OCI-LY7 (cell line): ENCODE measurements around the gene MEAK7. TPM values are rescaled to one million over a fixed set of nuclear protein-coding genes. Genes with fewer than 3 reads are reported as not detected.

Experiments
- BruUV-seq: library from RNA; stranded (reverse); fragments of 400-500 nt; replicated peaks from 2 replicates; lab custom pipeline; 2021; lab: Mats Ljungman, UMichigan
- CTCF ChIA-PET: fragments of 300-600 bp; sonication (Branson Sonifier 250); formaldehyde crosslinking; loops from one replicate; lab custom pipeline; 2022; ENCODE audit warnings: antibody characterized with exemption; ENCODE audit not compliant: unreplicated experiment; lab: Charles Lee
- POLR2A ChIA-PET: fragments of 300-600 bp; sonication (Branson Sonifier 250); formaldehyde crosslinking; loops from one replicate; lab custom pipeline; 2022; ENCODE audit warnings: antibody characterized with exemption; lab: Charles Lee
- DNase-seq: peaks from one replicate; pipeline ENCODE4 v3.0.0-alpha.2; 2015; ENCODE audit warnings: low spot score
- H2AFZ ChIP-seq: fragments of 200-600 bp; sonication (generic), shearing (Covaris generic); 2 replicates; pipeline ENCODE4 v1.6.1; 2014; ENCODE audit warnings: mild to moderate bottlenecking, antibody characterized with exemption, low read length, moderate library complexity
- H3K27ac ChIP-seq: fragments of 200-600 bp; sonication (generic); 2 replicates; pipeline ENCODE4 v1.5.1; 2014; ENCODE audit warnings: mixed run types, low read depth, mild to moderate bottlenecking, moderate library complexity, low read length, inconsistent platforms; ENCODE audit not compliant: poor library complexity, severe bottlenecking
- H3K36me3 ChIP-seq: fragments of 200-600 bp; sonication (generic); 2 replicates; pipeline ENCODE4 v1.6.1; 2014; ENCODE audit warnings: mild to moderate bottlenecking, antibody characterized with exemption, low read length, moderate library complexity, mixed read lengths; ENCODE audit not compliant: insufficient read depth
- H3K4me1 ChIP-seq: fragments of 200-600 bp; sonication (generic); 2 replicates; pipeline ENCODE4 v1.5.1; 2014; ENCODE audit warnings: mild to moderate bottlenecking, low read length; ENCODE audit not compliant: insufficient read depth, poor library complexity, severe bottlenecking
- H3K4me2 ChIP-seq: fragments of 200-600 bp; sonication (generic); 2 replicates; pipeline ENCODE4 v1.6.1; 2014; ENCODE audit warnings: mild to moderate bottlenecking, low read length
- H3K4me3 ChIP-seq: fragments of 200-600 bp; sonication (generic); 2 replicates; pipeline ENCODE4 v1.5.1; 2014; ENCODE audit warnings: mild to moderate bottlenecking, low read depth, low read length; ENCODE audit not compliant: poor library complexity, severe bottlenecking
- H3K79me2 ChIP-seq: fragments of 200-600 bp; sonication (generic); 2 replicates; pipeline ENCODE4 v1.6.1; 2016; ENCODE audit warnings: low read depth, mild to moderate bottlenecking, low read length, moderate library complexity, mixed read lengths; ENCODE audit not compliant: insufficient read depth
- H3K9me2 ChIP-seq: fragments of 200-600 bp; sonication (generic); 2 replicates; pipeline ENCODE4 v1.6.1; 2016; ENCODE audit warnings: mild to moderate bottlenecking, low read length, mixed read lengths; ENCODE audit not compliant: insufficient read depth
- H3K9me3 ChIP-seq: fragments of 200-600 bp; sonication (generic); 2 replicates; pipeline ENCODE4 v1.6.1; 2014; ENCODE audit warnings: mild to moderate bottlenecking, mixed run types, low read length, mixed read lengths
- H4K20me1 ChIP-seq: fragments of 200-600 bp; sonication (generic); 2 replicates; pipeline ENCODE4 v1.6.1; 2014; ENCODE audit warnings: mild to moderate bottlenecking, antibody characterized with exemption, low read length, moderate library complexity, mixed read lengths; ENCODE audit not compliant: insufficient read depth
- CTCF ChIP-seq: fragments of 200-600 bp; sonication (generic); conservative IDR thresholded peaks from 2 replicates; pipeline ENCODE4 v1.5.1; 2014; ENCODE audit warnings: mild to moderate bottlenecking, antibody characterized with exemption, low read length, moderate library complexity, mixed read lengths
- EZH2phosphoT487 ChIP-seq: fragments of 200-600 bp; sonication (generic); IDR thresholded peaks from 2 replicates; pipeline ENCODE4 v1.6.1; 2018; ENCODE audit warnings: low read depth, borderline replicate concordance, mild to moderate bottlenecking, mixed run types, antibody characterized with exemption, low read length, moderate library complexity, mixed read lengths
- intact Hi-C: fragments of 100-400 bp; cut with micrococcal nuclease; formaldehyde crosslinking; loops from one replicate; pipeline ENCODE4 v1.10.0; 2022; ENCODE audit not compliant: unreplicated experiment
- total RNA-seq, 2 experiments: library from RNA; depleted of rRNA in 1 of 2; stranded (reverse); fragments of >200 nt in 1 of 2; shearing (Covaris generic) in 1 of 2; gene quantifications; 2 replicates each; pipeline ENCODE4 v1.2.3, GENCODE V29; 2014 to 2022

Gene MEAK7
- total RNA-seq, 2 experiments from 2014 or later: 12.0 to 20.5 TPM

DNA sequence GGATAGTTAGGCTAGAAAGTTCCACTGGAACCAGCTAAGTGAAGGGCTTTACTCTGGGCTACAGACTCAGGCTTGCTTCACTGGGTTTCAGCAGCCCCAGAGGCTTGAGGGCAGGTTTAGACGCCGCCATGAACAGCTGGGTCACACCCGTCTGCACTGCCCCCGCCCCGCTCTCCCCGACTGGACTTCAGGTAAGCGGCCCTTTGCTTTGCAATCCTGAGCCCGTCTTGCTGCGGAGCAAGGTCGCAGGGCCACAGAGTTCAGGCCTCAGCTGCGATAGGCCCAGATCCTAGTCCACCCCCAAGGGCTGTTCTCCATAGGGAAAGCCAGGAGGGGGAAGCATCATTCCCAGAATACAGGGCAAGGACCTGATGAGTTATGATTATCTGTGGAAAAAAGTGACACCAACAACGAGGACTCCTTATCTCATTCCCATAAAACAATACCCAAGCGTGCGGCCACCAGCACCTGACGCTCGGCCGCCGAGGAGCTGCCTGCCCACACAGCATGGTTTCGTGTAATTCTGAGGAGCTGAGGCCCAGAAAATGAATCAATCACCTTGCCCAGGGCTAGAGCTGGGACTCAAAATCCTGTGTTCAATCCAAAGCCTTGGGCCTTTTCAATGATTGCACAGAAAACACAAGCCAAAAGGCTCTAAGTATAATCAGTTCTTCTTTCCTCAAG, 20.4 kb downstream of the MEAK7 start:
- H3K36me3 ChIP-seq: no peaks in the 10 kb centered on the region
- POLR2A ChIA-PET: interaction anchor here (0.6 kb wide), 1 partner anchor 25 kb away, joined by 4 read pairs; no protein-coding TSS in a partner anchor
- TF ChIP-seq EZH2phosphoT487 (no peak), CTCF (no peak)

DNA sequence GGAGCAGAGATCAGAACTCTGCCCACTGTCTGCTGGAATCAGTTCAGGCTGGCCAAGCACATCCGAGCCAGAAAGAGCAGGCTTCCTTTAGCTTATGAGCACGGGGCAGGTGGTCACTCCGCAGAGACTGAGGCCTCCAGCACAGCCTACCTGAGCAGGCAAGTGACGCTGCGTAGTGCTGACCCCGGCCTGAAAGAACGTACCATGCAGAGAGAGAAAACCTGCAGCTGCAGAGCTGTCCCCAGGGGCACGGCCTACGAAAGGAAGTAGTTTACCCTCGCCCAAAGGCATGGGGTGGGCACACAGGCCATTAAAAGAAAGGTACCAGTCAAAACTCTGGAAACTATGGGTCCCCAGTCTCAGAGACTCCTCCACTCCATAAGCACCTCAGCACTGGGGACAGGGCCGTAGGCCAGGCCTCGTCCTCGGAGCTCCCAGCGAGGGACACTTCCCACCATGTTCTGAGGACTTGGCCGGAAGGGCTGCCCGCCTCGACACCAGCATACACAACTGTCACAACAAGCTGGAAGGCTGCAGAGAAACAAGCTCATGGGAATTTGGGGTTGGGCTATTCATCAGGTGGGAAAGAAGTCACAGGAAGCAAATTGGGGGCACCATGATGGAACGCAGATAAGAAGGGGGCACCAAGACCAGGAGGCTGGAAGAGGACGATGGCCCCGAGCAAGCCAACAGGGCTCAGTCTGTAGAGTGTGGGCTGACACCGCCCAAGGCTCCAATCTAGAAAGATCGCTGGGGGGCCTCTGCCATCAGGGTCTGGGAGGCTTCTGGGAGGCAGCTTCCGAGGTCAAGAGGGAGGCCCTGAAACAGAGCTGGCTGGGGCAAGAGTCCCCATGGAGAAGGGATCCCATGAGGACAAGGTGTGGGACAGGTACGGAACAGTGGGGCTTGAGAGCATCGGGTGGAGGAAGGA, 21.2 kb downstream of the MEAK7 start:
- CTCF ChIA-PET: no interaction called here

More for the DNA sequence above, 20.4 kb downstream of the MEAK7 start:
- CTCF ChIA-PET: no interaction called here
- Histone ChIP-seq H3K9me2 (no peaks in the 10 kb centered on the region), H3K9me3 (no peaks in the 10 kb centered on the region), H3K79me2 (no peaks in the 10 kb centered on the region), H3K27ac (no peak overlapping the region), H2AFZ (no peak overlapping the region), H3K4me2 (no peak overlapping the region), H4K20me1 (no peaks in the 10 kb centered on the region), H3K4me3 (no peak overlapping the region), H3K4me1 (no peaks in the 10 kb centered on the region)
- DNase-seq: no peak
- BruUV-seq: no TSS peak
- intact Hi-C loops: loop anchor here (1.0 kb wide), 1 partner anchor 207 kb away; no protein-coding TSS in a partner anchor

More for the DNA sequence above, 21.2 kb downstream of the MEAK7 start:
- Histone ChIP-seq H3K4me2 (no peak overlapping the region), H3K36me3 (no peaks in the 10 kb centered on the region), H3K4me3 (no peak overlapping the region), H3K9me3 (no peaks in the 10 kb centered on the region), H3K4me1 (no peaks in the 10 kb centered on the region), H4K20me1 (no peaks in the 10 kb centered on the region), H3K79me2 (no peaks in the 10 kb centered on the region), H2AFZ (no peak overlapping the region), H3K9me2 (no peaks in the 10 kb centered on the region), H3K27ac (no peak overlapping the region)
- TF ChIP-seq CTCF: no peak
- no peak for TF ChIP-seq EZH2phosphoT487
- intact Hi-C loops: no loop called here
- no peak for DNase-seq
- no TSS peak for BruUV-seq
- POLR2A ChIA-PET: interaction anchor here (0.6 kb wide), 1 partner anchor 25 kb away, joined by 4 read pairs; no protein-coding TSS in a partner anchor
